ENCODE measurements around the gene HMGN3. TPM values are rescaled to one million over a fixed set of nuclear protein-coding genes. Genes with fewer than 3 reads are reported as not detected.

HMGN3 gene
- total RNA-seq, 1 donor from 2014 or later: 42.5 TPM

- no peak for DNase-seq (ENCODE audit: extremely low spot score in 2 of 2)
- intact Hi-C loops (cut with DNase I): no loop called here
- TF ChIP-seq POLR2AphosphoS5 (IDR thresholded peaks at IDR 0.05; ENCODE audit: insufficient read depth in 1 of 2, low read depth in 1 of 2) (no peak), POLR2A (IDR thresholded peaks at IDR 0.05) (no peak), CTCF (IDR thresholded peaks at IDR 0.05) (no peak)
- no peaks in the 10 kb centered on the region for H3K4me1 ChIP-seq
- H3K9me3 ChIP-seq: no peaks in the 10 kb centered on the region
- H3K27me3 ChIP-seq: no peaks in the 10 kb centered on the region
- H3K36me3 ChIP-seq: no peaks in the 10 kb centered on the region
- no peak overlapping the region for H3K27ac ChIP-seq
- H3K4me3 ChIP-seq: no peak overlapping the region
Observed at GRCh38 chr6:79158856-79159516, 75.5 kb downstream of the HMGN3 start.

GRCh38 chr6:79157961-79158644 lies 76.4 kb downstream of the HMGN3 start:
- H3K4me1 ChIP-seq: no peaks in the 10 kb centered on the region
- no peaks in the 10 kb centered on the region for H3K9me3 ChIP-seq
- no peak for DNase-seq (ENCODE audit: extremely low spot score in 2 of 2)
- no peaks in the 10 kb centered on the region for H3K36me3 ChIP-seq
- H3K27me3 ChIP-seq: no peaks in the 10 kb centered on the region
- no peak for TF ChIP-seq POLR2A (IDR thresholded peaks at IDR 0.05)
- no peak for TF ChIP-seq CTCF (IDR thresholded peaks at IDR 0.05)
- no peak for TF ChIP-seq POLR2AphosphoS5 (IDR thresholded peaks at IDR 0.05; ENCODE audit: insufficient read depth in 1 of 2, low read depth in 1 of 2)
- H3K27ac ChIP-seq: no peak overlapping the region
- intact Hi-C loops (cut with DNase I): no loop called here
- H3K4me3 ChIP-seq: no peak overlapping the region

- Histone ChIP-seq H3K4me1 (no peaks in the 10 kb centered on the region), H3K4me3 (no peak overlapping the region), H3K36me3 (no peaks in the 10 kb centered on the region), H3K27me3 (no peaks in the 10 kb centered on the region), H3K27ac (no peak overlapping the region), H3K9me3 (no peaks in the 10 kb centered on the region)
- intact Hi-C loops (cut with DNase I): no loop called here
- TF ChIP-seq POLR2A (IDR thresholded peaks at IDR 0.05): no peak
- TF ChIP-seq POLR2AphosphoS5 (IDR thresholded peaks at IDR 0.05; ENCODE audit: insufficient read depth in 1 of 2, low read depth in 1 of 2): no peak
- TF ChIP-seq CTCF (IDR thresholded peaks at IDR 0.05): no peak
- no peak for DNase-seq (ENCODE audit: extremely low spot score in 2 of 2)
Observed at GRCh38 chr6:79152269-79152737, 82.2 kb downstream of the HMGN3 start.

Other genes with a start within 250 kb of the HMGN3 start
- 32.9 TPM for gene PHIP, start 156.4 kb downstream of the HMGN3 start, total RNA-seq